NCI-H2171 (cell line): Measurements from ENCODE around the gene RPS29.
"Not testable (repeated sequence)": the region's sequence is repeated elsewhere in the genome, so short reads cannot be mapped to it uniquely, and the experiment has no call there.

Experiments
- DNase-seq: peaks from one replicate; lab custom pipeline; 2025; lab: John Stamatoyannopoulos, UW

The RPS29 gene

DNA sequence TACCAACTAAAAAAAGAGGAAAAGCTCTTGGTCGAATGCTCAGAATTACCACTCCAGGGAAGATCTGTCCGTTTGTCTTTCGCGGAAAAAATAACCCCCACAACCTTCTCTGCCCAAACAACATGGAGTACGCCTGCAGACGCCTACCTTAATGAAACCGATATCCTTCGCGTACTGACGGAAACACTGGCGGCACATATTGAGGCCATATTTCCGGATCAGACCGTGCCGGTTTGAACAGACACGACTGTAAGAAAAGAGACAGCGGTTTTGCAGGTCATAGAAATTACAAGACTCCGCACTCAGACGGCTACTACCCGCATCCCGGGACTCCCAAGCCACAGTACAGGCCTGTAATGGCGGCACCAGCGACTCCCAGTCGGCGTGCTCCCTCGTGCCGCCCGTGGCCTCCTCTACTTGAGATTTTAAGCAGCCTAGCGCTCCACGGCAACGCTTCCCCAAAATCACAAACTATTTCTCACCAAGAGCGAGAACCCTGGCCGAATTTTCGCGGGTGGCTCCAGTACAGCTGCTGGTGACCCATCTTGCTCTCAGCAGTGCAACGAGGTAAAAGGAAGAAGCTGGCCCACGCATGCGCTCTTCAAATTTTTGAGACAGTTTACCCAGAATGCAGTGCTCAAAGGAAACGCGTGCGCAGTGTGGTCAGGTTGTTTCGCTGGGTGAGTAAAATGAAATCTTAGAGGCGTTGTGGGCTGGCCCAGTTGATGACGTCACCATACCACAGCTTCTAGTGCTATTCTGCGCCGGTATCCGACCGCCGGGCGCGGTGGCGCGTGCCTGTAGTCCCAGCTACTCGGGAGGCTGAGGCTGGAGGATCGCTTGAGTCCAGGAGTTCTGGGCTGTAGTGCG is at the start of gene RPS29:
TSS of gene RPS29 (minus strand) at position 578 of the 870 bp plus-strand sequence. CDS start at position 544, 34 bp downstream.
- DNase-seq = peak; percentile 97

DNA sequence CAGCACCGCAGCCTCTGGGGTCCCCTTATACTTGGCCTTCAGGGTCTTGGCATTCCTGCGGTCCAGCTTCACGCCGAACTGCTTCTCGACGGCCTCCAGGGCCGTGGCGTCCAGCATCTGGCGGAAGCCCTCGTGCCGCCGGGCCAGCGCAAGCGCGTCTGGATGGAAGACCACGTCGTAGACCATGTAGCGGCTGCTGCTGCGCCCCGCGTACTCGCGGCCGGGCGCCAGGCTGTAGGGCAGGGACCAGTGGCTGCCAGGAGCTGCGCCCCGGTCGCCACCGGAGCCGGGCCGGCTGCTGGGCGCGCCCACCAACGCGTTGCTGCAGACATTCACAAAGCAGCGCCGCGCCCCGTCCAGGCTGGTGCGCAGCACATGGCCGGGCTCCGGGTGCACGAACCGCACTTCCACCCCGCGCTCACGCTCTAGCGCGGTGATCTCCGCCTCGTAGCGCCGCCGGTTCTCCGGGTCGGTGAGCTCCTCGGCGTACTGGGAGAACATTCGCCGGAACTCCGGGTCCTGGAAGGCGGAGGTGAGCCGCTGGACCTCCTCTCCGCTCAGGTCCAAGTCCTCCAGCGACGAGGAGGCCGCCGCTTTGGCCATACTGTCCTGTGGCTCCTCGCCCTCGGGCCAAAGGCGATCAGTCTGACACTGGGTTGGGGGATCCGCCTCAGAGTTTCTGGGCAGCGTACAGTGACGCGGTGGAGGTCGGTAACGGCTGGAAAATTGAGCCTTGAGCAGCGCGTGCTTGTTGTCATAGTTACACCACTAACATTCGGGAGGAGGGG is 48.6 kb upstream of the RPS29 start, which contains the start of gene DNAAF2:
TSS of gene DNAAF2 (minus strand) at position 698 of the 788 bp plus-strand sequence. CDS start at position 603, 95 bp downstream.
- DNase-seq = peak; percentile 67

DNA sequence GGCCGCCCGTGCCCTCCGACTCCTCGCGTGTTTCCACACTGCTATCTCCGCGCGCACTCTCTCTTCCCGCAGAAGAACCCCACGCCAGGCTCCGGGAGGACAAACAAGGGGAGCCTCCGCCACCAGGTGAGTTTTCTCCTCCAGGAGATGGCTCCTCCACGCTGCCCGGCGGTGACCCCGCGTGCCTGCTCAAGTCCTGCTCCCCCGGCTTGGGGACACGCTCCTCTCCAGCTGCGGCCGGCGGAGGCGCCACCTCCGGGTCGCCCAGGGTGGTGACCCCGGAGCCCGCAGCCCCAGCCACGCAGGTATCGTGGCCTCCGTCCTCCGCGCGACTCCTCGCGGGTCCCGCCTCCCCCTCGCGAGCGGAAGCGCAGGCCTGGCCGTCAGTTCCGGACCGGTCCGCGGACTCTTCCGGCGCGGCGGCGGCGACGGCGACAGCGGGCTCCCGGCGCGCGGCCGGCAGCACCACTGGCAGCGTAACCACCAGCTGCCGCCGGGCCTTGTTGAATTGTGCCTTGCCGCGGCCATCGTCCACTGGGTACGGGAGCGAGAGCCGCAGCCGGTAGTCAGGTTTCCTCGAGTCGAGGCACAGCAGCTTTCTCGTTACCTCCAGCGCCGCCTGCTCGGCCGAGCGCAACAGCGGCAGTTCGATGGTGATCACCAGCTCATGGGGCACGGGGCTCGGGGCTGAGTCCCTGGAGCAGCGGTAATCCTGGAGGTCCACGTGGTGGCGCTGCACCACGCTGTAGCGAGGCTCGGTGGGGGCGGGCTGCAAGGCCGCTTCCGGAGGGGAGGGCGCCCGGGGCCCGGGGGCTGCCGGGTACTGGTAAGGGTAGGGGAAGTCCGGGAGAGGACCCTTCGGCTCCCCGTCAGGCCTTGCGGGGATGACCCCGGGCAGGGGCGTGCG is 47.7 kb upstream of the RPS29 start:
- peak; percentile 94 for DNase-seq

DNA sequence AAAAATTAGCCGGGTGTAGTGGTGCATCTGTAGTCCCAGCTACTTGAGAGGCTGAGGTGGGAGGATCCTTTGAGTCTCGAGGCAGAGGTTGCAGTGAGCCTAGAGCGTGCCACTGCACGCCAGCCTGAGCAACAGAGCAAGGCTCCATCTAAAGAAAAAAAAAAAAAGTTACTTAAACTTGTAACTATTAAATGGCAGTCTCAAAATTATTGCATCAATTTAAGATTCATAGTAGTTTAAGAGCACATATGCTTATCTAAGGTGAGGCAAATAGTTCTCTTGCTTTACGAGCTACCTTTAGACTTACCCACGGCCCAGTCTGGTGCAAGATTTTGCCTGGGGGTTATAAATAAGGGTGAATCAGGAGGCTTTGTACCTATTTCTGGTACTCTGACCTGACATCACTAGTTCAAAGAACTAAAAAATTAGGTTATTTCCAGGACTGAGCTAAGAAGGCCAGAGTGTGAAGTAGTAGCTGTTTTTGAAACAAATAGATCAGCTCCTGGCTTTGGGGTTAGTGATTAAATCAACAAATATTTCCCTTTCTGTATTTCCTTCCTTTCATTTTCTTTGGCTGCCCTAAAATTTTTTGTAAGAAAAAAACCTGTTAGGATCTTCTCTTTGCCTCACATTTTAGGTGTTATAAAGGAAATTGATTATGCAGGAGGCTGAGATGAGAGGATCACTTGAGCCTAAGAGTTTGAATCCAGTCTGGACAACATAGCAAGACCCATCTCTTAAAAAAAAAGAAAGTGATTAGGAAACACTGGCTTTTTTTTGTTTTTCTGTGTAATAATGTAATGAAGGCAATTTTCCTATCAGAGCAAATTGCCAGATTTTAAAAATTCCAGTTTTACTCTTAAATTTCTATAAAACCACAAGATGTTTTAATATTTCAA is 38.0 kb upstream of the RPS29 start:
- DNase-seq = no peak

DNA sequence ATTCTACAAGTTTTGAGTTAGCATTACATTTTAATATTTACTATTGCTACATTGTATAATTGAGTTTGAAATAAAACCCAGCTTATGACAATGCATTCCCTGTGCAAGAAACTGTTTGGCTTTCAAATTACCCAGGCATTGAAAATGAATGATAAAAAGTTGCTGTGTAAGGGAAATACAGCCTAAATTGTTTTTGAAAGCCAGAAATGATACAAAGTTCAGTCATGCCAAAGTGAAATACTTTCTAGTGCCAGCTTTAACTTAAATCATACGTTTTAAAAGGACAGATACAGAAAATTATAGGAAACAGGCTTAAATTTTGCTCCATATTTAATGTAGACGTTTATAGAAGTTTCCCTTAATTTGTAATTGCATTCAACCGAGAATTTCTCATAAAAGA is 37.2 kb upstream of the RPS29 start:
- no peak for DNase-seq

DNA sequence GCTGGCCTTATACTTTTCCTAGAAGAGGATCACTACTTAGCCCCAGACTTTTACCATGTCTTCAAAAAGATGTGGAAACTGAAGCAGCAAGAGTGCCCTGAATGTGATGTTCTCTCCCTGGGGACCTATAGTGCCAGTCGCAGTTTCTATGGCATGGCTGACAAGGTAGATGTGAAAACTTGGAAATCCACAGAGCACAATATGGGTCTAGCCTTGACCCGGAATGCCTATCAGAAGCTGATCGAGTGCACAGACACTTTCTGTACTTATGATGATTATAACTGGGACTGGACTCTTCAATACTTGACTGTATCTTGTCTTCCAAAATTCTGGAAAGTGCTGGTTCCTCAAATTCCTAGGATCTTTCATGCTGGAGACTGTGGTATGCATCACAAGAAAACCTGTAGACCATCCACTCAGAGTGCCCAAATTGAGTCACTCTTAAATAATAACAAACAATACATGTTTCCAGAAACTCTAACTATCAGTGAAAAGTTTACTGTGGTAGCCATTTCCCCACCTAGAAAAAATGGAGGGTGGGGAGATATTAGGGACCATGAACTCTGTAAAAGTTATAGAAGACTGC is 35.9 kb upstream of the RPS29 start:
- no peak for DNase-seq

DNA sequence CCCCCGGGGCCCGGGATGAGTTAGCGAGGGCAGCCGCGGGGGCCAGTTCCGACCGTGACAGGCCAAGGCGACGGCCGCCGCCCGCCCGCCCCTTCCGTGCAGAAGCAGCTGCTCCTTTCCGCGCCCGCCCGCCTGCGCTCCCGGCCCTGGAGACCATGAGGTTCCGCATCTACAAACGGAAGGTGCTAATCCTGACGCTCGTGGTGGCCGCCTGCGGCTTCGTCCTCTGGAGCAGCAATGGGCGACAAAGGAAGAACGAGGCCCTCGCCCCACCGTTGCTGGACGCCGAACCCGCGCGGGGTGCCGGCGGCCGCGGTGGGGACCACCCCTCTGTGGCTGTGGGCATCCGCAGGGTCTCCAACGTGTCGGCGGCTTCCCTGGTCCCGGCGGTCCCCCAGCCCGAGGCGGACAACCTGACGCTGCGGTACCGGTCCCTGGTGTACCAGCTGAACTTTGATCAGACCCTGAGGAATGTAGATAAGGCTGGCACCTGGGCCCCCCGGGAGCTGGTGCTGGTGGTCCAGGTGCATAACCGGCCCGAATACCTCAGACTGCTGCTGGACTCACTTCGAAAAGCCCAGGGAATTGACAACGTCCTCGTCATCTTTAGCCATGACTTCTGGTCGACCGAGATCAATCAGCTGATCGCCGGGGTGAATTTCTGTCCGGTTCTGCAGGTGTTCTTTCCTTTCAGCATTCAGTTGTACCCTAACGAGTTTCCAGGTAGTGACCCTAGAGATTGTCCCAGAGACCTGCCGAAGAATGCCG is 35.1 kb upstream of the RPS29 start:
- peak; percentile 73 for DNase-seq

DNA sequence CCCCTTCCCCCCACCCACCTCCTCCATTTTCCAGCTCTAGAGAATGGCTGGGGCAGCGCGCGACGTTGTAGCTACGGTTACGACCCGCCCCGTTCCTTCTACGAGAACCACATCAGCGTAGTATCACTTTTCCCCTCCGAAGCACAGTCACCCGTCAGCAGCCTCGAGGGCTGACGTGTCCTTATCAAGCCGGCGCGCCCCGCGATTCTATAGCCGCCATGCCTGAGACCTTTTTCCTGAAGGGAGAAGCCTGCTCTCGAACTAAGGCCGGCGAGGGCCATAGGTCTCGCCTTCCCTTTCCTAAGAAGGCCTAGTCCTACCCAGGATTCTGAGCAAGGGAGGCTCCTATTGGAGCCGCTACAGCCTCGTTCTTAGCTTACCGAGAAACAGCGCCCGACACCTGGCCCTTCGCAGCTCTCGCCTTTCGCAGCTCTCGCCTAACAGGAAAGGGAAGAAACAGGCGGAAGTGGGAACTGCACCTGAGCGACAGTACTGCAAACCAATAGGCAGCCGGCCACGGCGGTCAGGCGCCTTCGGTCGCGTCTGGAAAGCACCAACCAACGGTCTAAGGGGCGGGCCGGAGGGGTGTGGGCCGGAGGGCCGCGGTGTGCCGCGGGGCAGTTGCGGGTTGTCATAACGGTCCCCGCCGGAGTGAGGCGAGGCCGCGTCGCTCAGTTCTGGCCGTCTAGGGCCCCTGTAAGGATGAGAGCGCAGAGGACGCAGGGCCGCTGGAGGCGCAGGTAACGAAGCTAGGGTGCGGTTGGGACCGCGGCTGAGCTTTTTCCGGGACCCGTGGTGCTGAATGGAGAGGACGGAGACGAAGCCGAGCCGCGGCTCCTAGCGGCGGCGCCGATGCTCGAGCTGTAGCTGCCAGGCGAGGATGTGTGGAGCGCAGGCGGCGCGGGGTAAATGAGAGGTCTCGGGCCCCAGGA is 34.3 kb upstream of the RPS29 start, which contains the start of the genes MGAT2 and RPL36AL:
TSS of gene MGAT2 (plus strand) at position 618 of the 932 bp plus-strand sequence. CDS start 470 bp downstream, outside the sequence.
TSS of gene RPL36AL (minus strand) at position 445 of the 932 bp plus-strand sequence. CDS start 1,522 bp downstream, outside the sequence.
- peak; percentile 96 for DNase-seq

DNA sequence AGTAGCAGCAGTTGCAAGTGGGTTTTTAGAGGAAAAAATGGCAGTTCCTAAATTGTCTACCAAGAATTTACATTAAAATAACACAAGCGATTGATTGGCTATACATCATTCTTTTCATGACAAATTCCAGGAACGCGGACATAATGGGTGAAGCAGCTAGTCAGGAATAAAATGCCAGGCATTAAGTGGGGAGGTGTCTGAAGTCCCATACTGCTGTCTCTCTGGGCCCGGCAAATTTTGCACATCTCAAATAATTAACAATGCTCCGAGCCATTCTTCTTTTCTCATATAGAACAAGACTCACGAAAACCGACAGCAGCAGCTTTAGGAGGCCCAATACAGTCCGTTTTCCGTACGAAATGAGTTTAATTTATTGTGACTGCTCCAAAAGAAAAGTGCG is 33.5 kb upstream of the RPS29 start:
- DNase-seq = no peak

DNA sequence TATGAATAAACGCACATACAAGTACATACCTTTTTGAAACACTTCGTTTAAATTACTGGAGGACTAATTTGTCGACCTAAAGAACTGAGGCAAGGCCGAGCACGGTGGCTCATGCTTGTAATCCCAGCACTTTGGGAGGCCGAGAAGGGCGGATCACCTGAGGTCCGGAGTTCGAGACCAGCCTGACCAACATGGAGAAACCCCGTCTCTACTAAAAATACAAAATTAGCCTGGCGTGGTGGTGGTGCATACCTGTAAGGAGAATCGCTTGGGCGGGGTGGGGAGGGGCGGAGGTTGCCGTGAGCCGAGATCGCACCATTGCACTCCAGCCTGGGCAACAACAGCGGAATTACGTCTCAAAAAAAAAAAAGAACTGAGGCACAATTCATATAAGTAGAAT is 33.1 kb upstream of the RPS29 start:
- DNase-seq = not testable (repeated sequence)

DNA sequence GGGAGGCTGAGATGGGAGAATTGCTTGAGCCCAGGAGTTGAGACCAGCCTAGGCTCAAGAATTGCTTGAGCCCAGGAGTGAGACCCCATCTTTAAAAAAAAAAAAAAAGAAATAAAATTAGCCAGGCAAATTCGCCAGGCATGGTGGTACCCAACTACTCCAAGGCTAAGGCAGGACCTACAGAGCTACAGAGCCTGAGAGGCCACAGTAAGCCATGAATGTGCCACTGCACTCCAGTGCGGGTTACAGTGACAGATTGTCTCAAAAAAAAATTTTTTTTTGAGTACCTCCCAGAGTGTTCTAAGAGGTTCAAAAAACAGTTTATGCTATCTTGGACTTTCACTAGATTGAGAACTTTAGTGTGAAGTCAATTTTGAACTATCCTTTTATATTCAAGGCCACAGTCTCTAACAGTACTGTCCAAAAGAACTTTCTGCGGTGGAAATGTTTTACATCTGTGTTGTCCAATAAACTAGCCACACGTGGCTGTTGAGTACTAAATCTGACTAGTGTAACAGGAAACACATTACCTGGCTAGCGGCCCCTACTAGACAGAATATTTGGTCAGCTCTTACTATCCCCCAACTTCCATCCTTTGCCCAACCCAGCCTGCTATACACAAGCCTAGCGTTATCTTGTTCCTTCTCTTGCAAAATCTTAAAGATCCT is 31.8 kb upstream of the RPS29 start:
- no peak for DNase-seq

DNA sequence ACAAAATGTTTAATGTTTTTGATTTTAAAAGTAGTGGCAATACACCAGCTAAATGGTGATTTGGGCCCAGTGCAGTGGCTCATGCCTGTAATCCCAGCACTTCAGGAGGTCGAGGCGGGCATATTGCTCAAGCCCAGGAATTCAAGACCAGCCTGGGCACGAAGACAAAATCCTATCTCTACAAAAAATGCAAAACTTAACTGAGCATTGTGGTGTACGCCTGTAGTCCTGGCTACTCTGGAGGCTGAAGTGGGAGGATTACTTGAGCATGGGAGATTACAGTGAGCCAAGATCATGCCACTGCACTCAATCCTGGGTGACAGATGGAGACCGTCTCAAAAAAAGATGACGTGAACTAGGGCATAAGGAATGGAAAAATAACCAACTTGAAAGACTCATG is 29.6 kb upstream of the RPS29 start:
- DNase-seq = no peak

DNA sequence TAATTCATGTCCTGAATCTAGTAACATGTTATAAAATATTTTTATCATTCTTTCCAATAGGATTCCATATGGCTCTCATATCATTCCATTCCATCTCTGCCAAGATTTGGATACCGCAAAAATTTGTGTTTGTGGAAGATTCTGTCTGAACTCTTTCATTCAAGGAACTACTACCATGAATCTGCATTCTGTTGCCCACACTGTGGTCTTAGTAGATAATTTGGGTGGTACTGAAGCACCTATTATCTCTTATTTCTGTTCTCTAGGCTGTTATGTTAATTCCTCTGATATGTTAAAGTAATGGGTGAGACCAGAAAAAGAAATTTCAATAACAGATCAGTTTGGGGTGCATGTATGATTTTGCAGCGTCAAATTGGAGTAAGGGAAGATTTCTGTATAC is 28.0 kb upstream of the RPS29 start:
- DNase-seq = no peak

DNA sequence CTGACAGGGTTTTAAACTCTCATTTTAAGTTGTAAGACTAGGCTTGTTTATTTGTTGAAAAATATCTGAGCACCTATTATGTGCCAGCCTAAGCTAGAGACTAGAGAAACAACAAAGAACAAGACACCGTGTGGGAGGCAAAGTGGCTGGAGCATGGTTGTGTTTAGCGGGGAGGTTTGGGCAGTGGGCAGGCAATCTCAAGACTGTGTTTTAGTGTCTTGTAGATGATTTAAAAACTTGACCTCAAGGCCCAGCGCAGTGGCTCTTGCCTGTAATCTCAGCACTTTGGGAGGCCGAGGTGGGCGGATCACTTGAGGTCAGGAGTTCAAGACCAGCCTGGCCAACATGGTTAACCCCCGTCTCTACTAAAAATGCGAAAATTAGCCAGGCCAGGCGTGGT is 26.5 kb upstream of the RPS29 start:
- DNase-seq = no peak

DNA sequence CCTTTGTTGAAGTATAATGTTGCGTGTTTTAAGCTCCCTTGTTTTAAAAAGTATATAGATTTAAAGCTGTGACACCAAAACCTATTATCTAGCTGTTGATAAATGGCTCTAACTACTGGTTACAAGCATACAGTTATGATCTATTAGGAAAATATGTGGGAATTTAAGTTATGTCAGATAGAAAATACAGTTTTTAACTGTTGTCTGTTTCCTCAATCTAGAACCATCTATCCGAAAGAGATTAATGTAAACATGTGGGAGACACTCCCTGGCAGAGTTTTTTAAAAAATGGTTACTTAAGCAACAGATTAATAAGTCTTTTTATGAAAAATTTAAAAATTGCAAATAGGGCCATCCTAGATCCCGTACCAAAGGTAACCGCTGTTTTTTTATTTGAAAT is 26.1 kb upstream of the RPS29 start:
- DNase-seq = no peak

DNA sequence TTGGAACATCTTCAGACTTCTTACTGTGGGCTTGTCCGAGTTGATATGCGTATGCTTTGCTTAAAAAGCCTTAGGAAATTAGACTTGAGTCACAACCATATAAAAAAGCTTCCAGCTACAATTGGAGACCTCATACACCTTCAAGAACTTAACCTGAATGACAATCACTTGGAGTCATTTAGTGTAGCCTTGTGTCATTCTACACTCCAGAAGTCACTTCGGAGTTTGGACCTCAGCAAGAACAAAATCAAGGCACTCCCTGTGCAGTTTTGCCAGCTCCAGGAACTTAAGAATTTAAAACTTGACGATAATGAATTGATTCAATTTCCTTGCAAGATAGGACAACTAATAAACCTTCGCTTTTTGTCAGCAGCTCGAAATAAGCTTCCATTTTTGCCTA is 21.4 kb upstream of the RPS29 start:
- DNase-seq = no peak

DNA sequence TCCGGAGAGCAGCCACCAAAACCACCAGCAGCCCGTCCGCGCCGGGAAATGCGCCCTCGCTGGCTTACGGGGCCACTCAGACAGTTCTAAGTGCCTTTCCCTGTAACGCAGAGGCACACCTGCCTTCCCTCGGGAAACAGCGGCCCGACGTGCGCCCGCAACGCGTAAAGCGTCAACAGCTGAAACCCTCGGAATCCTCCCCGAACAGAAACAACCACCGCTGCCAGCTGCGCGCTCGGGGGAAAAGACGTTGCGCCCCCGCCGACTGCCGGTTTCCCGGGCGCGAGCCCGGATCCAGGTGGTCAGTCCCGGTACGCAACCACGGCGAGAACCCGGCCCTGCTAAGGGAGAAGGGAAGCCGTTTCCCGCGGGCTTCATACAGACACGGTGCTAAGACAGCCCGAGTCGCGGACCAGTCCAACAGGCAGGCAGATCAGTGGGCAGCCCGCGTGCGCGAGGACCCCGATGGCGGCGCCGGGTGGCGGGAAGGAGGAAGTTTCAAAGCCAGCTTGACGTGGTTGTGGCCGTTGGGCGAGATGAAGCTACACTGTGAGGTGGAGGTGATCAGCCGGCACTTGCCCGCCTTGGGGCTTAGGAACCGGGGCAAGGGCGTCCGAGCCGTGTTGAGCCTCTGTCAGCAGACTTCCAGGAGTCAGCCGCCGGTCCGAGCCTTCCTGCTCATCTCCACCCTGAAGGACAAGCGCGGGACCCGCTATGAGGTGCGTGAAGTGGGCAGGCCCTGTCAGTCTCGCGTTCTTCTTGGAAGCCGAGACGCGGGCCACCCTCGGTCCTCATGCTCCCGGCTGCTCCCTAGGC is 12.5 kb upstream of the RPS29 start, which contains the start of gene LRR1:
TSS of gene LRR1 (plus strand) at position 456 of the 816 bp plus-strand sequence. CDS start at position 537, 81 bp downstream.
- DNase-seq = peak; percentile 89
